ENCODE results near the gene DHX57.
A peak's percentile ranks its signal among the peaks of the same experiment; 100 is the strongest.

Gene DHX57

GRCh38 chr2:38875576-38876367 is at the start of gene DHX57, which contains the start of gene MORN2:
Gene DHX57 (minus strand): TSS chr2:38875934. CDS start chr2:38868405, 7,529 bp downstream.
Gene MORN2 (plus strand): TSS chr2:38875976.
- peaks cover 14% of the 10 kb centered on the region for H3K4me1 ChIP-seq (ENCODE audit: insufficient read depth, low read length)
- peak within 1 kb of the TSS; percentile 97 for H3K4me3 ChIP-seq (ENCODE audit: low read length)
- H3K36me3 ChIP-seq (ENCODE audit: insufficient read depth, low read length) = peaks cover 4% of the 10 kb centered on the region
- peaks cover 3% of the 10 kb centered on the region for H3K9me3 ChIP-seq (ENCODE audit: low read length)
- H3K27me3 ChIP-seq (ENCODE audit: insufficient read depth, low read length) = no peaks in the 10 kb centered on the region
- peak within 1 kb of the TSS; percentile 99 for H2AFZ ChIP-seq (ENCODE audit: low read depth, low read length)

GRCh38 chr2:38922902-38923301 is 47.2 kb upstream of the DHX57 start:
- Histone ChIP-seq H3K9me3 (ENCODE audit: low read length) (no peaks in the 10 kb centered on the region), H3K36me3 (ENCODE audit: insufficient read depth, low read length) (no peaks in the 10 kb centered on the region), H3K4me1 (ENCODE audit: insufficient read depth, low read length) (no peaks in the 10 kb centered on the region), H2AFZ (ENCODE audit: low read depth, low read length) (no peak overlapping the region), H3K27me3 (ENCODE audit: insufficient read depth, low read length) (no peaks in the 10 kb centered on the region), H3K4me3 (ENCODE audit: low read length) (no peak overlapping the region)

GRCh38 chr2:38922389-38922788 is 46.7 kb upstream of the DHX57 start:
- Histone ChIP-seq H3K9me3 (ENCODE audit: low read length) (no peaks in the 10 kb centered on the region), H2AFZ (ENCODE audit: low read depth, low read length) (no peak overlapping the region), H3K27me3 (ENCODE audit: insufficient read depth, low read length) (no peaks in the 10 kb centered on the region), H3K4me3 (ENCODE audit: low read length) (no peak overlapping the region), H3K4me1 (ENCODE audit: insufficient read depth, low read length) (no peaks in the 10 kb centered on the region), H3K36me3 (ENCODE audit: insufficient read depth, low read length) (no peaks in the 10 kb centered on the region)

GRCh38 chr2:38912619-38913018 is 36.9 kb upstream of the DHX57 start:
- no peaks in the 10 kb centered on the region for H3K9me3 ChIP-seq (ENCODE audit: low read length)
- H3K4me3 ChIP-seq (ENCODE audit: low read length) = no peak overlapping the region
- H3K4me1 ChIP-seq (ENCODE audit: insufficient read depth, low read length) = no peaks in the 10 kb centered on the region
- no peaks in the 10 kb centered on the region for H3K36me3 ChIP-seq (ENCODE audit: insufficient read depth, low read length)
- H3K27me3 ChIP-seq (ENCODE audit: insufficient read depth, low read length) = no peaks in the 10 kb centered on the region
- no peak overlapping the region for H2AFZ ChIP-seq (ENCODE audit: low read depth, low read length)

- H3K36me3 ChIP-seq (ENCODE audit: insufficient read depth, low read length) = no peaks in the 10 kb centered on the region
- H3K9me3 ChIP-seq (ENCODE audit: low read length) = no peaks in the 10 kb centered on the region
- no peaks in the 10 kb centered on the region for H3K27me3 ChIP-seq (ENCODE audit: insufficient read depth, low read length)
- no peak overlapping the region for H3K4me3 ChIP-seq (ENCODE audit: low read length)
- no peak overlapping the region for H2AFZ ChIP-seq (ENCODE audit: low read depth, low read length)
- no peaks in the 10 kb centered on the region for H3K4me1 ChIP-seq (ENCODE audit: insufficient read depth, low read length)
Measured at GRCh38 chr2:38911191-38911590, 35.5 kb upstream of the DHX57 start.

- no peak overlapping the region for H3K4me3 ChIP-seq (ENCODE audit: low read length)
- H2AFZ ChIP-seq (ENCODE audit: low read depth, low read length) = no peak overlapping the region
- no peaks in the 10 kb centered on the region for H3K9me3 ChIP-seq (ENCODE audit: low read length)
- no peaks in the 10 kb centered on the region for H3K4me1 ChIP-seq (ENCODE audit: insufficient read depth, low read length)
- no peaks in the 10 kb centered on the region for H3K27me3 ChIP-seq (ENCODE audit: insufficient read depth, low read length)
- H3K36me3 ChIP-seq (ENCODE audit: insufficient read depth, low read length) = no peaks in the 10 kb centered on the region
Measured at GRCh38 chr2:38909872-38910271, 34.1 kb upstream of the DHX57 start.

- Histone ChIP-seq H3K9me3 (ENCODE audit: low read length) (no peaks in the 10 kb centered on the region), H3K4me1 (ENCODE audit: insufficient read depth, low read length) (no peaks in the 10 kb centered on the region), H2AFZ (ENCODE audit: low read depth, low read length) (no peak overlapping the region), H3K4me3 (ENCODE audit: low read length) (no peak overlapping the region), H3K27me3 (ENCODE audit: insufficient read depth, low read length) (no peaks in the 10 kb centered on the region), H3K36me3 (ENCODE audit: insufficient read depth, low read length) (no peaks in the 10 kb centered on the region)
Measured at GRCh38 chr2:38907743-38908562, 32.2 kb upstream of the DHX57 start.

GRCh38 chr2:38907242-38907641 is 31.5 kb upstream of the DHX57 start:
- H3K36me3 ChIP-seq (ENCODE audit: insufficient read depth, low read length) = no peaks in the 10 kb centered on the region
- no peak overlapping the region for H2AFZ ChIP-seq (ENCODE audit: low read depth, low read length)
- no peaks in the 10 kb centered on the region for H3K27me3 ChIP-seq (ENCODE audit: insufficient read depth, low read length)
- H3K4me3 ChIP-seq (ENCODE audit: low read length) = no peak overlapping the region
- H3K4me1 ChIP-seq (ENCODE audit: insufficient read depth, low read length) = no peaks in the 10 kb centered on the region
- no peaks in the 10 kb centered on the region for H3K9me3 ChIP-seq (ENCODE audit: low read length)

- no peak overlapping the region for H2AFZ ChIP-seq (ENCODE audit: low read depth, low read length)
- H3K4me3 ChIP-seq (ENCODE audit: low read length) = no peak overlapping the region
- no peaks in the 10 kb centered on the region for H3K4me1 ChIP-seq (ENCODE audit: insufficient read depth, low read length)
- H3K36me3 ChIP-seq (ENCODE audit: insufficient read depth, low read length) = no peaks in the 10 kb centered on the region
- H3K9me3 ChIP-seq (ENCODE audit: low read length) = no peaks in the 10 kb centered on the region
- no peaks in the 10 kb centered on the region for H3K27me3 ChIP-seq (ENCODE audit: insufficient read depth, low read length)
Measured at GRCh38 chr2:38905251-38905650, 29.5 kb upstream of the DHX57 start.

- H2AFZ ChIP-seq (ENCODE audit: low read depth, low read length) = no peak overlapping the region
- H3K27me3 ChIP-seq (ENCODE audit: insufficient read depth, low read length) = no peaks in the 10 kb centered on the region
- no peaks in the 10 kb centered on the region for H3K9me3 ChIP-seq (ENCODE audit: low read length)
- no peaks in the 10 kb centered on the region for H3K4me1 ChIP-seq (ENCODE audit: insufficient read depth, low read length)
- H3K36me3 ChIP-seq (ENCODE audit: insufficient read depth, low read length) = no peaks in the 10 kb centered on the region
- no peak overlapping the region for H3K4me3 ChIP-seq (ENCODE audit: low read length)
Measured at GRCh38 chr2:38900726-38901125, 25.0 kb upstream of the DHX57 start.

GRCh38 chr2:38898256-38898655 is 22.5 kb upstream of the DHX57 start:
- Histone ChIP-seq H3K36me3 (ENCODE audit: insufficient read depth, low read length) (no peaks in the 10 kb centered on the region), H3K4me1 (ENCODE audit: insufficient read depth, low read length) (no peaks in the 10 kb centered on the region), H3K27me3 (ENCODE audit: insufficient read depth, low read length) (no peaks in the 10 kb centered on the region), H3K4me3 (ENCODE audit: low read length) (no peak overlapping the region), H2AFZ (ENCODE audit: low read depth, low read length) (no peak overlapping the region), H3K9me3 (ENCODE audit: low read length) (no peaks in the 10 kb centered on the region)

GRCh38 chr2:38892819-38893218 is 17.1 kb upstream of the DHX57 start:
- H2AFZ ChIP-seq (ENCODE audit: low read depth, low read length) = no peak overlapping the region
- H3K4me3 ChIP-seq (ENCODE audit: low read length) = no peak overlapping the region
- peaks cover 2% of the 10 kb centered on the region for H3K9me3 ChIP-seq (ENCODE audit: low read length)
- no peaks in the 10 kb centered on the region for H3K36me3 ChIP-seq (ENCODE audit: insufficient read depth, low read length)
- no peaks in the 10 kb centered on the region for H3K4me1 ChIP-seq (ENCODE audit: insufficient read depth, low read length)
- no peaks in the 10 kb centered on the region for H3K27me3 ChIP-seq (ENCODE audit: insufficient read depth, low read length)

GRCh38 chr2:38889575-38889974 is 13.8 kb upstream of the DHX57 start, which contains the start of gene ARHGEF33:
Gene ARHGEF33 (plus strand): TSS chr2:38889875. CDS start chr2:38919448, 29,573 bp downstream.
- Histone ChIP-seq H3K9me3 (ENCODE audit: low read length) (peaks cover 3% of the 10 kb centered on the region), H3K4me3 (ENCODE audit: low read length) (no peak within 1 kb of the TSS), H3K27me3 (ENCODE audit: insufficient read depth, low read length) (no peaks in the 10 kb centered on the region), H2AFZ (ENCODE audit: low read depth, low read length) (no peak within 1 kb of the TSS), H3K4me1 (ENCODE audit: insufficient read depth, low read length) (no peaks in the 10 kb centered on the region), H3K36me3 (ENCODE audit: insufficient read depth, low read length) (no peaks in the 10 kb centered on the region)
